MM.1S (cell line): ENCODE results near the gene C10orf105.

Source experiments
- DNase-seq: peaks from one replicate; pipeline ENCODE4 v3.0.0-alpha.2; 2015
- H2AFZ ChIP-seq: fragments of 300-600 bp; sonication (generic); 2 replicates; pipeline ENCODE4 v1.6.0; 2016; ENCODE audit warnings: antibody characterized with exemption, low read length
- H3F3A ChIP-seq: fragments of 300-600 bp; sonication (generic); 2 replicates; pipeline ENCODE4 v1.6.1; 2016; ENCODE audit warnings: mild to moderate bottlenecking, antibody characterized with exemption, low read length, moderate library complexity, mixed read lengths; ENCODE audit not compliant: insufficient read depth
- H3K27ac ChIP-seq: fragments of 300-600 bp; sonication (generic); 2 replicates; pipeline ENCODE4 v1.5.1; 2016; ENCODE audit warnings: mild to moderate bottlenecking, low read length
- H3K27me3 ChIP-seq: fragments of 300-600 bp; sonication (generic); replicated peaks from 2 replicates; pipeline ENCODE4 v1.6.0; 2016; ENCODE audit warnings: low read length; ENCODE audit not compliant: insufficient read depth
- H3K36me3 ChIP-seq: fragments of 300-600 bp; sonication (generic); replicated peaks from 2 replicates; pipeline ENCODE4 v1.6.1; 2016; ENCODE audit warnings: mild to moderate bottlenecking, low read length, mixed read lengths; ENCODE audit not compliant: insufficient read depth
- H3K4me1 ChIP-seq: fragments of 300-600 bp; sonication (generic); 2 replicates; pipeline ENCODE4 v1.6.1; 2016; ENCODE audit warnings: low read length, mixed read lengths
- H3K4me2 ChIP-seq: fragments of 300-600 bp; sonication (generic); 2 replicates; pipeline ENCODE4 v1.6.0; 2016; ENCODE audit warnings: low read depth, low read length
- H3K4me3 ChIP-seq: fragments of 300-600 bp; sonication (generic); 2 replicates; pipeline ENCODE4 v1.5.1; 2016; ENCODE audit warnings: low read length, mixed read lengths
- H3K79me2 ChIP-seq: fragments of 300-600 bp; sonication (generic); 2 replicates; pipeline ENCODE4 v1.6.1; 2016; ENCODE audit warnings: mixed run types, low read length, mixed read lengths
- H3K9ac ChIP-seq: fragments of 300-600 bp; sonication (generic); 2 replicates; pipeline ENCODE4 v1.6.1; 2016; ENCODE audit warnings: low read length, mixed read lengths
- H3K9me2 ChIP-seq: fragments of 300-600 bp; sonication (generic); replicated peaks from 2 replicates; pipeline ENCODE4 v1.6.1; 2016; ENCODE audit warnings: mild to moderate bottlenecking, low read length, mixed read lengths; ENCODE audit not compliant: insufficient read depth
- H3K9me3 ChIP-seq: fragments of 300-600 bp; sonication (generic); replicated peaks from 2 replicates; pipeline ENCODE4 v1.6.1; 2016; ENCODE audit warnings: mild to moderate bottlenecking, low read length, mixed read lengths; ENCODE audit not compliant: insufficient read depth
- H4K20me1 ChIP-seq: fragments of 300-600 bp; sonication (generic); 2 replicates; pipeline ENCODE4 v1.6.1; 2016; ENCODE audit warnings: mild to moderate bottlenecking, low read length, moderate library complexity, mixed read lengths; ENCODE audit not compliant: insufficient read depth
- CTCF ChIP-seq: fragments of 300-600 bp; sonication (generic); IDR thresholded peaks from 2 replicates; pipeline ENCODE4 v1.5.1; 2016; ENCODE audit warnings: antibody characterized with exemption, low read length, mixed read lengths
- EZH2 ChIP-seq: fragments of 300-600 bp; sonication (generic); optimal IDR thresholded peaks from 2 replicates; pipeline ENCODE3; 2017; ENCODE audit warnings: low read depth, mild to moderate bottlenecking, antibody characterized with exemption, low read length, mixed read lengths
- EZH2phosphoT487 ChIP-seq: fragments of 300-600 bp; sonication (generic); IDR thresholded peaks from 2 replicates; pipeline ENCODE4 v1.6.1; 2018; ENCODE audit warnings: antibody characterized with exemption, low read length

The C10orf105 gene

DNA sequence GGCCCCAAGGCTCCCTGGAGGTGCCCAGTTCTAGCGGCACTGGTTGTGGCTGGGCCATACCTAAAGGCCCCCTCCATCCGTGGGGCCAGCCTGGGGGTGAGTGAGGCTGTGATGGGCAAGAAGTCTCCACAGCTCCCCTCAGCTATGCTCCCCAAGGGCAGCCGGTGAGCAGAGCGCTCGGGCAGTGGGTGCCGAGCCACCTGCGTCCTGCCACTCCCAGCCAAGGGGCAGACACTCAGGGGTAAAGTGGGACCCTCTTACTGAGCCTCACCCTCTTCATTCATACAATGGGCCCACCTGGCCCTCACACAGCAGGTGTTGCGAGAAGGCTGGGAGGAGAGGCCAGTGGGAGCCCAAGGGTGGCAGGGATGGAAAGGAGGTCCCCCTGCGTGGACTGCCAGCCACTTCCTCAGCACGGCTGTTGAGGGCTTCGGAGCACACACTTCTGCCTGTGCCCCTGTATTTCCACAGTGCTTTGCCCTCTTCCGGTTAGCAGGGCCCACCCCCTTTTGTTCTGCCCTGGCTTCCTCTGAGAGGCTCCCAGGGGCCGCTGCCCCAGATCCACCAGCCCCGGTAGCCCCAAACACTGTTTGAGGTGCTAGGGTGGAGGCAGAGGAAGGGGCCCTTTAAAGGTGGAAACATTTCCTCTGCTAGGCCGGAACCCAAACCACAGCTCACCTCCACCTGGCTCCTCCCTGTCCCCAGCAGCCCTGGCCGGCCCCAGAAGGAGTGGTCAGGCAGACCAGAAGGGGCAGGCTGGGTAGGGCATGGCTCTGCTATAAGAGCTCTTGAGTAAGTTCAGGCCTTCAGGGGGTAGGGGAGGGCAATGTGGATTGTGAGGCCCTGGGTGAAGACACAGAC, 16.4 kb upstream of the C10orf105 start:
- H3K4me2 ChIP-seq = peak overlapping the region; percentile 45; the same call in 1 of the 2 replicates
- no peak for TF ChIP-seq EZH2phosphoT487
- TF ChIP-seq CTCF = no peak
- TF ChIP-seq EZH2 = no peak
- no peaks in the 10 kb centered on the region for H3K36me3 ChIP-seq
- H3K9ac ChIP-seq = 0 out of 2 replicates have a peak overlapping the region, but pooled peaks have one; percentile 12
- H3K79me2 ChIP-seq = no peaks in the 10 kb centered on the region
- H2AFZ ChIP-seq = peak overlapping the region; percentile 82
- peaks cover 14% of the 10 kb centered on the region for H3K4me1 ChIP-seq
- no peaks in the 10 kb centered on the region for H3K9me2 ChIP-seq
- no peaks in the 10 kb centered on the region for H4K20me1 ChIP-seq
- H3F3A ChIP-seq = no peaks in the 10 kb centered on the region
- H3K27ac ChIP-seq = no peak overlapping the region
- DNase-seq = no peak
- no peaks in the 10 kb centered on the region for H3K27me3 ChIP-seq
- H3K9me3 ChIP-seq = no peaks in the 10 kb centered on the region
- H3K4me3 ChIP-seq = no peak overlapping the region

DNA sequence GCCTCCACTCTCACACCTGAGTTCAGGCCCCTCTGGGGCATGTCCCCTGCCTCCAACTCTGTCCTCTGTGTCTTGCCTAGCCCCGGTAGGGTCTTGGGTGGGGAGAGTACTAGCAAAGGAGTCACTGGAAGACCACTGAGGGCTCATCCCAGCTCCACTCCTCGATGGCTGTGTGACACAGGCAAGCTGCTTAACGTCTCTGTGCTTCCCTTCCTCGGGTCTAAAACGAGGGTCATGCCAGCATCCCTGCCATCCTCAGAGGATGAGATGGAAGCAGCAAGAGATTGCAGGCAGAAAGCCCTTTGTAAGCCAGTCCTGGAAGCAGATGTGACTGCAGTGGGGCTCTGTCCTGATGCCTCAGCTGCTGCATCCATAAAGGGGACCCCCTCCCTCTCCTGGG, 15.2 kb upstream of the C10orf105 start:
- Histone ChIP-seq H3K4me3 (no peak overlapping the region), H3K27me3 (no peaks in the 10 kb centered on the region), H3F3A (no peaks in the 10 kb centered on the region), H3K27ac (no peak overlapping the region), H3K79me2 (no peaks in the 10 kb centered on the region), H2AFZ (no peak overlapping the region), H4K20me1 (no peaks in the 10 kb centered on the region), H3K9me2 (no peaks in the 10 kb centered on the region), H3K4me2 (no peak overlapping the region), H3K4me1 (peaks cover 14% of the 10 kb centered on the region), H3K9ac (no peak overlapping the region), H3K36me3 (no peaks in the 10 kb centered on the region), H3K9me3 (no peaks in the 10 kb centered on the region)
- no peak for TF ChIP-seq EZH2
- no peak for TF ChIP-seq CTCF
- no peak for TF ChIP-seq EZH2phosphoT487
- no peak for DNase-seq

GRCh38 chr10:71731791-71732190, 12.2 kb upstream of the C10orf105 start:
- Histone ChIP-seq H3K4me1 (peaks cover 36% of the 10 kb centered on the region), H3K4me3 (no peak overlapping the region), H3F3A (peaks cover 18% of the 10 kb centered on the region), H3K27me3 (no peaks in the 10 kb centered on the region), H3K4me2 (no peak overlapping the region), H4K20me1 (no peaks in the 10 kb centered on the region), H3K9ac (no peak overlapping the region), H3K79me2 (no peaks in the 10 kb centered on the region), H3K27ac (no peak overlapping the region), H3K9me3 (no peaks in the 10 kb centered on the region), H2AFZ (no peak overlapping the region), H3K9me2 (no peaks in the 10 kb centered on the region), H3K36me3 (no peaks in the 10 kb centered on the region)
- TF ChIP-seq EZH2phosphoT487 (no peak), CTCF (no peak), EZH2 (no peak)
- DNase-seq = no peak
